GM21717 (cell line): ENCODE data around the gene SELENOV.

Experiments used
- ATAC-seq: cut with Tn5 transposase; IDR thresholded peaks from one replicate; pipeline ENCODE4 v1.9.1; 2021; ENCODE audit warnings: mild to moderate bottlenecking, moderate library complexity; ENCODE audit not compliant: unreplicated experiment

Gene SELENOV

DNA sequence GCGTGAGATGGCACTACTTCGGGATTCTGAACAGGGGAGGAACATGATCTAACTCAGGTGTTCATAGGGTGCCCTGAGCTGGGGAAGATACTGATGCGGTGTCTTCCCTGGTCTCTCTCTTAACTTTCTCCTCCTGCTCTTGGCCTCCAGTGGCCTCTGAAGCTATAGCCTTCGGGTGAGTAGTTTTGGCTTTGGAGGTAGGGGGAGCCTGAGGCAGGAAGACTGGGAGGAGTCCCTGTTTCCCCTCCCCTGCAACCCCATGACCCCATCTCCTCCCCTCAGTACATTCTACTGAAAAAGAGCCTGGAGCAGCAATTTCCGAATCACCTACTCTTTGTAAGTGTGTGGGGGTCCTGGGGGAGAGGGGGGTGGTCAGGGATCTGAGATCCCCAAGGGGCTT, 3.5 kb downstream of the SELENOV start:
- ATAC-seq: no peak

DNA sequence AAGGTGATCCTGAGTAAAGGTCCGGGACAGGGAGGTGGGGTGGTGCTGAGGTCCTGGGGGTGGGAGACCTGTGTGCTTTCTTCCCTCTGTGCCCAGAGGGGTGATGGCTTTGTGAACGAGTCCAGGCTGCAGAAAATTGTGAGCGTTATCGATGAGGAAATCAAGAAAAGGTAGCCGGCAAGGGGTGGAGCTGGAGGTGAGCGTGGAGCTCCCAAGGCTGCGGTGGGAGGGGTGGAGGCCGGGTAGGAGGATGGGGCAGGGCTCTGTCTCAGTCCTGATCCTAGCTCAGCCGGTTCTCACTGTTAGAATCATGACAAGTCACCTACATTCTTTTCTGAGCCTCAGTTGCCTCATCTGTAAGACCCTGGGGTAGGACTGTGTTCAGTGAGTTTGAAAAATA, 4.0 kb downstream of the SELENOV start:
- ATAC-seq: no peak

DNA sequence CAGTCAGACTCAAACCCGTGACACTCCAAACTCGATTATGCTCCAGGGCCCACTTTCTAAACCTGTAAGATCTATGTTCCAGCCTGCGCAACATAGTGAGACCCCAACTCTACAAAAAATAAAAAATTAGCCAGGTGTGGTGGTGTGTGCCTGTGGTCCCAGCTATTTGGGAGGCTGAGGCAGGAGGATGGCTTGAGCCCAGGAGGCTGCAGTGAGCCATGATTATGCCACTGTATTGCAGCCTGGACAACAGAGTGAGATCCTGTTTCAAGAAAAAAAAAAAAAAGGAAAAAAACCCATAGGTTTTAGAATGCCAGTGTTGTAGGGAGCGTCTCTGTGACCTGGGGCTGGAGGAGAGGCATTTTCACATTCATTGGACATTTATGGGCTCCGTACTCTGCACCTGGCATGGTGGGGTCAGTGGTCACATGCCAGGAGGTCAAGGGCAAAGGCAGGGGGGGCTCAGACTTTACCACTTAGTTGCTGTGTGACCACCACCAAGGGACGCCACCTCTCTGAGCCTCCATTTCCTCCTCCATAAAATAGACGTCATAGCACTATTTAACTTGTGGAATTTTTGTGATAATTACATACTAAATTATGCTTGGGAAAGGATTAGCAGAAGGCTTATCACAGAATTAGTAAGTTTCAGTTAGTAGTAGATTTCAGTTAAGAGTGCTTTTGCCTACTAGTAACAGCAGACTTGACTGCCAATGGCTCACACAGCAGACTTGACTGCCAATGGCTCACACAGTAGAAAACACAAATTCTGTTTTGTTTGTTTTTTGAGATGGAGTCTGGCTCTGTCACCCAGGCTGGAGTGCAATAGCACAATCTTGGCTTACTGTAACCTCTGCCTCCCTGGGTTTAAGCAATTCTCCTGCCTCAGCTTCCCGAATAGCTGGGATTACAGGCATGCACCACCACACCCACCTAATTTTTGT, 5.9 kb downstream of the SELENOV start:
- no peak for ATAC-seq

DNA sequence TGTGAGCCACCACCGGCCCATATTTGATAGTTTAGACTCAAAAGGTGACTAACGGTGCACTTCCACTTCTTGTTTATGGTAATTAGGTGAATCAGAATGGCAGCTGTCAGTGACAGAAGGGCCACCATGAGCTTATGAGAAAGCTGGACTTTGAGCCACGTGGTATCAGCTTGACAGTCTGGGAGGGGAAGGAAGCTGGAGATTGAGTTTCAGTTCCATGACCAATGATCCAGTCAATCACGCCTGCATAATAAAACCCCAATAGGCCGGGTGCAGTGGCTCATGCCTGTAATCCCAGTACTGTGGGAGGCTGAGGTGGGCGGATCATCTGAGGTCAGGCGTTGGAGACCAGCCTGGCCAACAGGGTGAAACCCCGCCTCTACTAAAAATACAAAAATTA, 9.6 kb downstream of the SELENOV start:
- ATAC-seq: no peak

DNA sequence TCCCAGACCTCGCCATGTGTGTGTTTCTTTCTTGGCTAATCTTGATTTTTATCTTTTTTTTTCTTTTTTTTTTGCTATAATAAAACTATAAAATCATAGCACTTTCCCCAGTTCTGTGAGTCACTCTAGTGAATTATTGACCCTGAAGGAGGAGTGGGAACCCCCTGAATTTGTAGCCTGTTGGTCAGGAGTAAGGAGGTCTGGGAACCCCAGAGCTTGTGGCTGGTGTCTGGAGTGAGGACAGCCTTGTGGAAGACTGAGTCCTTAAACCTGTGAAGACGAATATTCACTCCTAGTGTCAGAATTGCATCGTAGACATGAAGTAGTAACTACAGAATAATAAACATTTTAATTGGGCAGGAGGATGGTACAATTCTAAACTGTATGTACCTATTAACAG, 10.3 kb downstream of the SELENOV start:
- ATAC-seq: no peak

DNA sequence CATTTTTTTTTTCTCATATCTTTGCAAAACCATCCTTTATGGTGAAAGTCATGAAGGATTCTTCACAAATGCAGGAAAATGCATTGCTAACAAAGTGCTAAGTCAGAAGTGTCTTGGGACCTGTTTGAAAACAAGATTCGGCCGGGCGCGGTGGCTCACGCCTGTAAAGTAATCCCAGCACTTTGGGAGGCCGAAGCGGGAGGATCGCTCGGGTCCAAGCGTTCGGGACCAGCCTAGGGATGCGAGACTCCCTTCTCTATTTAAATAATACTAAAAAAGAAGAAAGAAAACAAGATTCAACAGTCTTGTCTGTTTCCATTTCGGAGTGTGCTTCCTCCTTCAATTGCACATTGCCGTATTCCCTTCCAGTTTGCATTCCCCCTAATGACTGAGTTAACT, 16.9 kb downstream of the SELENOV start:
- no peak for ATAC-seq

DNA sequence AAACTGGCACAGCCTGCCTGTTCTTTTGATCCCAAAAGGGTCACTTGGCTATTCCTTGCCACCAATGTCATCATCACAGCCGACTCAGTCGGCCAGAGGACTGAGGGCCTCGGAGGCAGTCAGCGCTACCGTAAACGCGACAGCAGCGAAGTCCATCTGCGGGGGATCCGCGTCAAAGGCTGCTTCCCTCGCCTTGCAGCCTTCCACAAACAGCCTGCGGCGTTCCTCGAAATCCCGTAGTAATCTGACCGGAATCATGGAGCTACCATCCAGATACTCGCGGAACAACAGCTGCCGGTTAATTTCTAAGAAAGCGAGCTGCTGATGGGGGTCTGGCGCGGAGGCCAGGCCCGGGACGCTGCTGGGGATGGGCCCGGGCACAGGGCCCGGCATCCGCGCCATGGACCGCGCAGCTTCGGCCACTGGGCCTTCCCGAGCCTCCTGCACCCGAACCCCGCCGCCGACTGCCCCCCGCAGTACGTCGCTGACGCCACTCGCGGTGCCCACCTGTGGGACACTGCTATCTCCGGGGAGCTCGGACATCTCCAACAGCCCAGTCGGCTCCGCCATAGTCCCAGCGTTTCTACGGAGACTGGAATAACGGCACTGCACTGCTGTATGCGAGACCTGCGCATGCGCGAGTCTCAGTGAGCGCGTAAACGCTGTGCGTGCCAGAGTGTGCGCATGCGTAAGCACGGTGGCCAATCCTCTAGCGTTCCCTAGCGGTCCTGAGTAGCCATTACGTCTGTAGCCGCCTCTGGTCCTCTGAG, 17.5 kb downstream of the SELENOV start, which contains the start of gene EID2B:
TSS of gene EID2B (minus strand) at position 620 of the 770 bp plus-strand sequence. CDS start at position 570, 50 bp downstream.
- peak; percentile 72 for ATAC-seq

DNA sequence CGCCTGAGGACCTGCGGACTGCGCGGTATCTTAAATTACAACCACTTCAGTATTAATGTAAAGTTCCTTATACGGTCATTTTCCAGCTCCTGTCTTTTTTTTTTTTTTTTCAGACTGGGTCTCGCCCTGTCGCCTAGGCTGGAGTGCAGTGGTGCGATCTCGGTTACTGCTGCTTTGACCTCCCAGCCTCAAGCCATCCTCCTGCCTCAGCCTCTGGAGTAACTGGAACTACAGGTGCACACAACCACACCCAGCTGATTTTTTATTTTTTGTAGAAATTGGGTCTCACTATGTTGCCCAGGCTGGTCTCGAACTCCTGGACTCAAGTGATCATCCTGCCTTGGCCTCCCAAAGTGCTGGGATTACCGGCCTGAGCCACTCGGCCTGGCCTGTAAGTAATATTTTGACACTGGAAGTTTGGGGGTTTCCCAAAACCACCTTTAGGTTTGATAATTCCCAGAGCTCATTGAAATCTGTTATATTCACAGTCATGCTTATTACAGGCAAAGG, 18.1 kb downstream of the SELENOV start:
- no peak for ATAC-seq

DNA sequence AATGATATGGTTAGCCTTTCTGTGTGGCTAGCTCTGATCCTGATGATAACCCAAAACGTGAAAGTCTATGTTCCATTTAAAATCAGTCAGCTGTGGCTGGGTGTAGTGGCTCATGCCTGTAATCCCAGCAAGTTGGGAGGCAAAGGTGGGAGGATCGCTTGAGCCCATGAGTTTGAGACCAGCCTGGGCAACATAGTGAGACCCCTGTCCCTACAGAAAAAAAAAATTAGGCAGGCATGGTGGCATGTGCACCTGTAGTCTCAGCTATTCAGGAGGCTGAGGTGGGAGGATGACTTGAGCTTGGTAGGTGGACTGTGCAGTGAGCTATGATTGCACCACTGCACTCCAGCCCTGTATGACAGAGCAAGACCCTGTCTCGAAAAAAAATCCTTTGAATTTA, 18.9 kb downstream of the SELENOV start:
- ATAC-seq: no peak

DNA sequence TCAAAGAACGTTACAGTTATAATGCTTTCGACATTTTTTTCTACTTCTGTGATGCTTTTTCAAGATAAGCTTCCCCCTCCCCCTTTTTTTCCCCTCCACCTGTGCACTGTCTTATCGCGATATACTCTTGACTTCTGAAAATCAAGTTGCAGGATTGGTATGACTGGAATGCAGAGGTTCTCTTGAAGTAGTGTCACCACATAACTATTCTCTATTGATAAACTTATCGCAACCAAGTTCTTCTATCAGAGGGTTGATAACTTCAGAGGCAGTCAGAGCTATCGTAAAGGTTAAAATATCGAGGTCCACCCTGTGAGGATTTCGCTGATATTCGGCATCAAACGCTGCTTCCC, 24.2 kb downstream of the SELENOV start:
- no peak for ATAC-seq

DNA sequence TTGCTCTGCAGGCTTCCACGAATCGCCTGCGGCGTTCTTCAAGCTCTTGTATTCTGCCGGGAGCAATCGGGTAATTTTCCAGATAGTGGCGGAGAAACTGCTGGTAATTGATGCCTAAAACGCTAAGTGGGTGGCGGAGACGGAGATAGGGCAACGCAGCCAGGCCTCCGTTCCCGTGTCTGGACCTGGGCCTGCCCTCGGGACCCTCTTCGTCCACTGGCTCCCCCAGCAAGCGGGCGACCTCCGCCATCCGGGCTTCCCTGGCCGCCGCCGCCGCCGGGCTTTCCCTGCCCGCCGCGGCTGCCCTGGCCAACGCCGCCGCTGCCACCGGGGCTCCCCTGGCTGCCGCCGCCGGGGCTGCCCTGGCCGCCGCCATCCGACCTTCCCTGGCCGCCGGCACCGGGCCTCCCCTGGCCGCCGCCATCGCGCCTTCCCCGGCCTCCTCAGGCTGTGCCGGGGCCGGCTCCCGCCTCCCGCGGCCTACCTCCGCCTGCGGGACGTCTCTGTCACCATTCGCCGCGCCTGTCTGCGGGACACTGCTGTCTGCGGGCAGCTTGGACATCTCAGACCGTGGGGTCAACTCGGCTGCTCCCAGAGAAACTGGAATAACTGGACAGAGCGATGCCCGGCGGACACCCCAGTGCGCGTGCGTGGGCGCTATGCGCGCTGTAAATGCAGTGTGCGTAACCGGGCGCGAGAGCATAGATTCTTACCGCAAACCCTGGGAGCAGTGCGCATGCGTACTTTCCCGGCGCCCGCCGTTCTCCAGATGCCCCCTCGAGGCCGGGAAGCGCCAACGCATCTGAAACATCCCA, 24.8 kb downstream of the SELENOV start, which contains the start of gene EID2:
TSS of gene EID2 (minus strand) at position 644 of the 815 bp plus-strand sequence. CDS start at position 562, 82 bp downstream.
- ATAC-seq: peak; percentile 66

DNA sequence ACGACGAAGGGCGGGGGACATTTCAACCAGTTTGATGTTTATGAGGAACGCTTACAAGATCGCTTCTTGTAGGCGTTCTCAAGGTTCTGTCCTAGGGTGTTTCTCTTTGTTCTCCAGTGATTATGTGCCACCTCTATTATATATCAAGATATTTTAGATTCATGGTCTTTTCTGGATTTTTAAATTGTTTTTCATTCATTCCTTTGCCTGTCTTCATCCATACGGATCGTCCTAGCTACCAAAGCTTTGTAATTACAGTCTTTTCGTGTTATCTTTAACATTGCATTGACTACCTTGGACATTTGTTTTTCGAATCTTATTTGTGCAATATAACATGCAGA, 25.4 kb downstream of the SELENOV start:
- no peak for ATAC-seq

DNA sequence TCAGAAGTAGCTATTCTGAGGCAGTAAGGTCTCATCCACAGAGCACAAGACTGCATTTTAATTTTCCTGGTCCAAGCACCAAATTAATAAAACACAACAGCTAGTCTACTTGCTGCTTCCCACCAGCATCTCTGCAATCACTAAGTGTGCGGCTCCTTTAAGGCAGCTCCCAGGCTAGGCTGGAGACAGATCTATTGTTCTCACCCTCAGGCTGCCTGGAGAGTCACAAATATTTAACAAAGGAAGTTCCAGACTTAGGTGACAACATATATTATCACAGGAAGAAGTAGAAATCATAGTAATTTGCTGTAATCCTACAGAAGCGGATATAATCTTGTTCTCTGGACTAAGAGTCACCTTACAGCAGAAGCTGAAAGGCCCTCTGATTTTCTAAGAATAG, 27.3 kb downstream of the SELENOV start:
- no peak for ATAC-seq

DNA sequence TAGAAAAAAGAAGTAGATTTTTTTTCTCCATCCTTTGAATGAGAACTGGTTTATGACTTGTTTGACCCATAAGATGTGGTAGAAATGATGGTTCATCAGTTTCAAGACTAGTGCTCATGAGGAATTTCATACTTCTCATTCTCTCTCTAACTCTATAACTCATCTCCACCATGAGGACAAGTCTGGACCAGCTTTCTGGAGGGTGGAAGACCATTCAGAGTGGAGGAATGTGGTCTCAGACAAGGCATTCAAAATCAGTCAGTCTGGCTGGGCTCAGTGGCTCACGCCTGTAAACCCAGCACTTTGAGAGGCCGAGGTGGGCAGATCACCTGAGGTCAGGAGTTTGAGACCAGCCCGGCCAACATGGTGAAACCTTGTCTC, 28.5 kb downstream of the SELENOV start:
- ATAC-seq: no peak

DNA sequence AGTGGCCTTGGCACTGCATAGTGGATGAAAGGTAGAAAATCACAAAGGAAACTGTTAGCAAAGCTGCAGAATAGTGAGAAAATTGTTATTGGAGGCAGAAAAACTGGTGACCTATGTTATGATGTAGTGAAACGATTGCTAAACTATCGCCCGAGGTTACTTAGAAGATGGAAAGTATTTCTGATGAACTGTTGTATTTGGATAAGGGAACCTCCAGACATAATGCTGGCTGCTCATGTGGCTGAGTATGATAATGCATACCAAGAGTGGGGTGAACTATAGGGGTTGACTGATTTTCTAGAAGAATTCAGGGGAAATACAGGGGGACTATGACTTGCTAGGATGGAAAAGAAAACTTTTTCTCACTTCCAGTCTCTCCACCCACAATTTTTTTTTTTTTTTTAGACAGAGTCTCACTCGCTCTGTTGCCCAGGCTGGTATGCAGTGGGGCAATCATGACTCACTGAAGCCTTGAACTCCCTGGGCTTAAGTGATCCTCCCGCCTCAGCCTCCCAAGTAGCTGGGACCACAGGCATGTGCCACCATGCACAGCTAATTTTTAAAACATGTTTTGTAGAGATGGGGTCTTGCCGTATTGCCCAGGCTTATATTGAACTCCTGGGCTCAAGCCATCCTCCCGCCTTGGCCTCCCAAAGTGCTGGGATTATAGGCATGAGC, 29.4 kb downstream of the SELENOV start:
- no peak for ATAC-seq

DNA sequence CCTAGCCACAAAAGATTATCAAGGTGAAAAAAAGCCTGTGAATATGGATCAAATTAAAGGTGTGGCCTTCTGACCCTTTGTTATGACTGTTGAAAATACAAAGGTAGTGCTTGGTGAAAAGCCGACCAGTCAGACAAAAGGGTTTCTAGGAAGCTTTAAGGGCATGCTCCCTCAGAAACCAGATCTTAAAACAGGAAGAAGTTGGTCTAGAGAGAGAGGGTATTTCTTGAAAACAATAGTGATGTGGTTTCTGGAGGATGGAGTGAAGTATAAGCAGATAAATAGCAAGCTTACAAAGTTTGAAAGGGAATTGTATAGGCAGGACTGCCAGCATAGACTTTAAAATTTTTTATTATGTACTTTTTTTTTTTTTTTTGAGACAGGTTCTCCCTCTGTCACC, 30.0 kb downstream of the SELENOV start:
- ATAC-seq: no peak

DNA sequence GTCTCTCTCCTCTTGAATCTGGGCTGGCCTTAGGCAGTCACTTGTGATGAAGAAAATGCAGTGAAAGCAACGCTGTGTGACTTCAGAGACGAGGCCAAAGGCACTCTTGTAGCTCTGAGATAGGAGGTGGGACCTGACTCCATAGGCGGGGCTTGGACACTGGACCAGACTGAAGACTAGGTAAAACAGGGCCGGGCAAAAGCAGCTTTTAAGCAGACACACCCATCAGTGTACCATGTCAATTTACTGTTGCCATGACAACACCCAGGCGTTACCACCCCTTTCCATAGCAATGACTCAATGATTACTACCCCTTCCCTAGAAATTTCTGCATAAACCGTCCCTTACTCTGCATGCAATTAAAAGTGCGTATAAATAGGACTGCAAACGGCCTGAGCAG, 31.7 kb downstream of the SELENOV start:
- no peak for ATAC-seq

DNA sequence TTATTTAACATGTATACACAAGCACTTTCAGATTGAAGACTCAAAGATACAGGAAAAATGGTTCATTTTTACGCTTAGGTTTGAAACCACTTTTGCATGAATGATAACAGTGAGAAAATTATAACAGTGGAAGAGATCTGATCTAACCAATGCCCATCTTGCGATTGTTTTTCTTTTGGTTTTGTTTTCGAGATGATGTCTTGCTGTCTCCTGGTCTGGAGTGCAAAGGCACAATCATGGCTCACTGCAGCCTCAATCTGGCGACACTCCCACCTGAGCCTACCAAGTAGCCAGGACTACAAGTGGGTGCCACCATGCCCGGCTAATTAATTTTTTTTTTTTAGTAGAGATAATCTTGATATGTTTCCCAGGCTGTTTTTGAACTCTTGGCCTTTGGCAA, 35.3 kb downstream of the SELENOV start:
- no peak for ATAC-seq

DNA sequence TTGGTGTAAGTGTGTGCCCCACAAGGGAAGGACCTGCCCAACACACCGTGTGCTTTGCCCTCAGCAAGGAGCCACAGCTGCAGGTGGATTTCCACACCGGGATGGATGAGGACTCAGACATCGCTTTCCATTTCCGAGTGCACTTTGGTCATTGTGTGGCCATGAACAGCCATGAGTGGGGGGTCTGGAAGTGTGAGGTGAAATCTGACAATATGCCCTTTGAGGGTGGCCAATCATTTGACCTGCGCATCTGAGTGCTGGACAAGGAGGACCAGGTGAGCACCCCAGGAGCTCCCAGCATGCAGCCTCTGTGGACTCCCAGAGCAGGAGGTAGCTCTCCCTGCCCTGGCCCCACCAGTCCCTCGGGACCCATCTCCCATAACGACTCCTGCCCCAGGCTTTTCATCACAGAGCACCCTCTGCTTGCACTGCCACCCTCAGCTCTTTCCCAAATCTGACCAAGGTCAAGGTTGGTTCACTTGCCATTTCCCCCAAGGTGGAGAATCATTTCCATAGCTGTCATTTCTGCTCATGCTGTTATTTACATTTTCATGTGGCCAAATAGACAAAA, 38.2 kb downstream of the SELENOV start:
- no peak for ATAC-seq

DNA sequence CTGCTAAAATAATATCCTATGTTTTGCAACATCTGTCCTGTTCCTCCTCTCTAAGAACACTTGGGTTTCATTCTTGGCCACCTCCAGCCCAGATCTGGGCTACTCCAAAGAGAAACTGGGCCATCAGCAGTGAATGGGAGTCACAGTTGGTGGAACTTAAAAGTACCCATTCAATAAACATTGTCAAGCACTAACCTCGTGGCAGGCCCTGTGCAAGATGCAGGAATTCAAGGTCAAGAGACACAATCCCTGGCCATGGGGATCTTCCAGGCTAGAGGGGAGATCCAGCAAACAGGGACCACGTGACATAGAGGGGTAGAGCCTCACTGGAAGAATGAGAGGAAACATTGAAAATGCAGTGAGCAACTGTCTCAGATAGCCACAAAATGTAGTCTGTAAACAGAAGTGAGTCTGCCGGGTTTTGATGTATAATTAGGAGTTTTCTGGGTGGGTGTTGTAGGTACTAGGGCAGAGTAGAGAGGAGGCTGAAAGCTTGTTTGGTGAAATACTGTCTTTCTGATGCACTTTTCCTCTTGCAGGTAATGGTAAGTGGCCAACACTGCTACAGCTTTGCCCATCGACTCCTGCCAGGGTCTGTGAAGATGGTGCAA, 39.9 kb downstream of the SELENOV start:
- ATAC-seq: no peak
